ENCODE results near the gene ICAM3. TPM values are rescaled to one million over a fixed set of nuclear protein-coding genes. Genes with fewer than 3 reads are reported as not detected.
A peak's percentile ranks its signal among the peaks of the same experiment; 100 is the strongest.
"Not testable (repeated sequence)": the region's sequence is repeated elsewhere in the genome, so short reads cannot be mapped to it uniquely, and the experiment has no call there.

ICAM3 gene
- total and polyA plus RNA-seq, 2 experiments from 2014 or later: 5.2 to 16.8 TPM

DNA sequence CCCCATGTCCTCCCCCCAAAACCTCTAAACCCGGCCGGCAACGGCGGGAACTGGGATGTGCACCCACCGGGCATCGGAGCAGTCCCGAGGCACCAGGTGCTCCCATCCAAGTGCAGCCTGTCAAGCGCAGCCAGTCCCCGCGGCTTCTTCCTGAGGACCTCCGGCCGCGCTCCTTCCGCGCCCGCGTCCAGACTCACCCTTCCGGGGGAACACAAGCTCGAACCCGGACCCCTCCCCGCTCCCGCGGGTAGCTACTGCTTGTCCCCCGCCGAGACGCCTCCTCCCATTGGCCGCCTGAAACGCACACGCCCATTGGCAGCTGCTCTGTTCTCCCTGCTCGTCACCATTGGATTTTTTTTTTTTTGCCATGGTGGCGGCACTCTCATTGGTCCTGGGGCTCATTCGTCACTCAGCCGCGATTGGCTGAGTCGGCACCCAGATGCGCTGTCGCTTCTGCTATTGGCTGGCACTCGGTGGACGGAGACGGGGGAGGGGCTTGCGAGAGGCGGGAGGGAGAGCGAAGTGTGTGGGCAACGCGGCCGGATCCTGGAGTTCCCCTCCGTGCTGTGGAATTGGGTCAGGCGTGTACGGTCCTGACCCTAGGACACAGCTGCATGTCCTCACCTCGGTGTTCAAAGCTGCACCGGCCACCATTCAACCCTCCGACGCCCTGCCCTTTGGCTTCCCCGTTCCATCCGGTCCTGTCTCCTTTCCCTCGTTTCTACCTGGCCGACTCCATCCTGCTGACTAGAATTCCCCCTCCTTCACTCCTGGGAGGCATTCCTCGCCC, 41.1 kb upstream of the ICAM3 start, which contains the start of gene TYK2:
Gene TYK2 (minus strand): TSS at position 260 of the 790 bp plus-strand sequence. CDS start 2,166 bp downstream, outside the sequence.
- DNase-seq (ENCODE audit: low spot score): peak; percentile 97
- Histone ChIP-seq H3K27ac (peak within 1 kb of the TSS; percentile 75), H2AFZ (peak within 1 kb of the TSS; percentile 77), H4K20me1 (ENCODE audit: insufficient read depth, poor library complexity, severe bottlenecking) (no peaks in the 10 kb centered on the region), H3K27me3 (no peaks in the 10 kb centered on the region), H3K4me3 (peak within 1 kb of the TSS; percentile 63), H3K79me2 (peaks cover 13% of the 10 kb centered on the region), H3K4me2 (peak within 1 kb of the TSS; percentile 92), H3K9me3 (ENCODE audit: low read depth) (no peaks in the 10 kb centered on the region), H3K4me1 (ENCODE audit: insufficient read depth) (no peaks in the 10 kb centered on the region), H3K36me3 (replicated peaks; ENCODE audit: insufficient read depth, low read depth) (no peaks in the 10 kb centered on the region), H3K9me2 (replicated peaks; ENCODE audit: insufficient read depth) (no peaks in the 10 kb centered on the region)
- WGBS (ENCODE audit: low lambda C conversion rate, missing lambda C conversion rate): under 1% methylated on average over 48 of the region's 58 CpGs
- TF ChIP-seq EZH2 (IDR thresholded peaks at IDR 0.05; ENCODE audit: borderline replicate concordance) (no peak), EZH2phosphoT487 (IDR thresholded peaks at IDR 0.05; ENCODE audit: low read depth, severe bottlenecking, unreplicated experiment) (no peak)
- TF ChIP-seq, protein P1, sequence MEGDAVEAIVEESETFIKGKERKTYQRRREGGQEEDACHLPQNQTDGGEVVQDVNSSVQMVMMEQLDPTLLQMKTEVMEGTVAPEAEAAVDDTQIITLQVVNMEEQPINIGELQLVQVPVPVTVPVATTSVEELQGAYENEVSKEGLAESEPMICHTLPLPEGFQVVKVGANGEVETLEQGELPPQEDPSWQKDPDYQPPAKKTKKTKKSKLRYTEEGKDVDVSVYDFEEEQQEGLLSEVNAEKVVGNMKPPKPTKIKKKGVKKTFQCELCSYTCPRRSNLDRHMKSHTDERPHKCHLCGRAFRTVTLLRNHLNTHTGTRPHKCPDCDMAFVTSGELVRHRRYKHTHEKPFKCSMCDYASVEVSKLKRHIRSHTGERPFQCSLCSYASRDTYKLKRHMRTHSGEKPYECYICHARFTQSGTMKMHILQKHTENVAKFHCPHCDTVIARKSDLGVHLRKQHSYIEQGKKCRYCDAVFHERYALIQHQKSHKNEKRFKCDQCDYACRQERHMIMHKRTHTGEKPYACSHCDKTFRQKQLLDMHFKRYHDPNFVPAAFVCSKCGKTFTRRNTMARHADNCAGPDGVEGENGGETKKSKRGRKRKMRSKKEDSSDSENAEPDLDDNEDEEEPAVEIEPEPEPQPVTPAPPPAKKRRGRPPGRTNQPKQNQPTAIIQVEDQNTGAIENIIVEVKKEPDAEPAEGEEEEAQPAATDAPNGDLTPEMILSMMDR (IDR thresholded peaks at IDR 0.05; ENCODE audit: poor library complexity): no peak

DNA sequence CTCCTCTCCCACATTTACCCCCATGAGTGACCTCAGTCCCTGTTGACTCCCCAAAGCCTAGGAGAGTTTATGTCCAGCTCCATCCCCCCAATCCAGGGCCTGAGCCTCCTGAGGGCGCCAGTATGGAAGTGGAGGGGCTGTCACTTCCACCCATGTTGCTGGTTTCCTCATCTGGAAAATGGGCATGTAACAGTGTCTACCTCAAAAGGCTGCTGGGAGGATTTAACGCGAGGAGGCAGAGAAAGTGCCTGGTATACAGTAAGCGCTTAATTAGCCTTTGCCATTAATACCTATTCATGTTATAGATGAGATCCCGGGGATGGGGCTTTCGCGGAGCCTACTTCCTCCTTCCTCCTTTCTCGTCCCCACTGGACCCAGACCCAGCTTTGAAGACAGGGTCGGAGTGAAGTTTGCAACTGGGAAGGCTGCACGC, 40.5 kb upstream of the ICAM3 start:
- WGBS (ENCODE audit: low lambda C conversion rate, missing lambda C conversion rate): 4% methylated on average over 10 of the region's 10 CpGs
- no peaks in the 10 kb centered on the region for H3K9me3 ChIP-seq (ENCODE audit: low read depth)
- no peaks in the 10 kb centered on the region for H3K9me2 ChIP-seq (replicated peaks; ENCODE audit: insufficient read depth)
- TF ChIP-seq EZH2phosphoT487 (IDR thresholded peaks at IDR 0.05; ENCODE audit: low read depth, severe bottlenecking, unreplicated experiment): no peak
- TF ChIP-seq, protein P1 (IDR thresholded peaks at IDR 0.05; ENCODE audit: poor library complexity): no peak
- no peak for DNase-seq (ENCODE audit: low spot score)
- peak overlapping the region; percentile 77 for H2AFZ ChIP-seq
- H3K27ac ChIP-seq: peak overlapping the region; percentile 62
- no peaks in the 10 kb centered on the region for H3K27me3 ChIP-seq
- no peaks in the 10 kb centered on the region for H4K20me1 ChIP-seq (ENCODE audit: insufficient read depth, poor library complexity, severe bottlenecking)
- peaks cover 13% of the 10 kb centered on the region for H3K79me2 ChIP-seq
- H3K4me2 ChIP-seq: peak overlapping the region; percentile 92
- H3K4me1 ChIP-seq (ENCODE audit: insufficient read depth): no peaks in the 10 kb centered on the region
- peak overlapping the region; percentile 63 for H3K4me3 ChIP-seq
- no peaks in the 10 kb centered on the region for H3K36me3 ChIP-seq (replicated peaks; ENCODE audit: insufficient read depth, low read depth)

DNA sequence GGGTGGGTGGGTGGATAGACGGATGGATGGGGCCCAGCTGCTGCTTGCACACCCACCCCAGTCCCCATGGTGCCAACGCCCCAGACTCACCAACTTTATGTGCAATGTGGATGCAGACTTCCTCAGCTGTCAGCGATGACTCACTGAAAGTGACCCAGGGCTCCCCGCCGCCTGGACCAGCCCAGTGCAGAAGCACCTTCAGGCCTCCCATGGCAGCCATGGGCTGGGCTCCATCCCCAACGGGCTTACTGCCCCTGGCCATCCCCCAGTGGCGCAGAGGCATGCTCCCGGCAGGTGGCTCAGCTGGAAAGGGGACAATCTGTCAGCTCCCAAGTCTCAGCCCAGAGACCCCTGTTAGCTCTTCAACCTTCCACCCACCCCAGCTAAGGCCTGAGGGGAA, 38.7 kb upstream of the ICAM3 start:
- 96% methylated on average over 7 of the region's 8 CpGs for WGBS (ENCODE audit: low lambda C conversion rate, missing lambda C conversion rate)
- Histone ChIP-seq H3K4me1 (ENCODE audit: insufficient read depth) (no peaks in the 10 kb centered on the region), H3K27ac (no peak overlapping the region), H3K9me3 (ENCODE audit: low read depth) (no peaks in the 10 kb centered on the region), H2AFZ (no peak overlapping the region), H3K4me3 (no peak overlapping the region), H4K20me1 (ENCODE audit: insufficient read depth, poor library complexity, severe bottlenecking) (no peaks in the 10 kb centered on the region), H3K36me3 (replicated peaks; ENCODE audit: insufficient read depth, low read depth) (no peaks in the 10 kb centered on the region), H3K27me3 (no peaks in the 10 kb centered on the region), H3K4me2 (no peak overlapping the region), H3K79me2 (peaks cover 13% of the 10 kb centered on the region), H3K9me2 (replicated peaks; ENCODE audit: insufficient read depth) (no peaks in the 10 kb centered on the region)
- TF ChIP-seq, protein P1 (IDR thresholded peaks at IDR 0.05; ENCODE audit: poor library complexity): no peak
- TF ChIP-seq EZH2phosphoT487 (IDR thresholded peaks at IDR 0.05; ENCODE audit: low read depth, severe bottlenecking, unreplicated experiment): no peak
- TF ChIP-seq EZH2 (IDR thresholded peaks at IDR 0.05; ENCODE audit: borderline replicate concordance): no peak
- no peak for DNase-seq (ENCODE audit: low spot score)

DNA sequence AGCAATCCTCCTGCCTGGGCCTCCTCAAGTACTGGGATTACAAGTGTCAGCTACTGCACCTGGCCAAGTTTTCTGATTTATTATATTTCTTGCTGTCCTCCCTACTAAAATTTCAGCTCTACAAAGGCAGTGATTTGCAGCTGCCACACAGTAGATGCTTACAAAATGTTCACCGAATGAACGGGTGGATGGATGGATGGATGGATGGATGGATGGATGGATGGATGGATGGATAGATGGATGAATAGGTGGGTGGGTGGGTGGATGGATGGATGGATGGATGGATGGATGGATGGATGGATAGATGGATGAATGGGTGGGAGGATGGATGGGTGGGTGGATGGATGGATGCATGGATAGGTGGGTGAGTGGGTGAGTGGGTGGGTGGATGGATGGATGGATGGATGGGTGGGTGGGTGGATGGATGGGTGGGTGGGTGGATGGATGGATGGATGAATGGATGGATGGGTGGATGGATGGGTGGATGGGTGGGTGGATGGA, 37.8 kb upstream of the ICAM3 start:
- not testable (repeated sequence) for H3K9me3 ChIP-seq (ENCODE audit: low read depth); DNase-seq (ENCODE audit: low spot score); H4K20me1 ChIP-seq (ENCODE audit: insufficient read depth, poor library complexity, severe bottlenecking); H3K4me3 ChIP-seq; H3K27ac ChIP-seq; H3K27me3 ChIP-seq; H3K4me1 ChIP-seq (ENCODE audit: insufficient read depth); H3K9me2 ChIP-seq (replicated peaks; ENCODE audit: insufficient read depth); H2AFZ ChIP-seq; H3K4me2 ChIP-seq; H3K36me3 ChIP-seq (replicated peaks; ENCODE audit: insufficient read depth, low read depth)
- peaks cover 13% of the 10 kb centered on the region for H3K79me2 ChIP-seq
- 95% methylated on average over 2 of the region's 2 CpGs for WGBS (ENCODE audit: low lambda C conversion rate, missing lambda C conversion rate)

Data from hepatocyte (in vitro differentiated cells).